GM10266 (cell line): ENCODE results near the gene PKP3.

Experiments used
- DNase-seq: peaks from one replicate; pipeline ENCODE4 v3.0.0; 2012; ENCODE audit errors: extremely low spot score
- CTCF ChIP-seq: IDR thresholded peaks from 2 replicates; pipeline ENCODE4 v1.5.1; 2012; ENCODE audit warnings: mild to moderate bottlenecking, low read depth; ENCODE audit not compliant: control insufficient read depth, insufficient read depth; ENCODE audit errors: missing control alignments

PKP3 gene

GRCh38 chr11:452203-452744 is 58.3 kb downstream of the PKP3 start:
- TF ChIP-seq CTCF = no peak
- DNase-seq = no peak

- TF ChIP-seq CTCF = no peak
- DNase-seq = no peak
Observed at GRCh38 chr11:452916-453527, 59.0 kb downstream of the PKP3 start.

- no peak for TF ChIP-seq CTCF
- DNase-seq = no peak
Observed at GRCh38 chr11:453564-453963, 59.6 kb downstream of the PKP3 start.

GRCh38 chr11:454043-454442 is 60.0 kb downstream of the PKP3 start:
- no peak for DNase-seq
- no peak for TF ChIP-seq CTCF
